GM19452 (cell line): ENCODE data around the gene HPGD.
"Not testable (repeated sequence)": the region's sequence is repeated elsewhere in the genome, so short reads cannot be mapped to it uniquely, and the experiment has no call there.

ENCODE experiments used
- ATAC-seq: cut with Tn5 transposase; IDR thresholded peaks from one replicate; pipeline ENCODE4 v1.9.1; 2021; ENCODE audit not compliant: unreplicated experiment

HPGD gene

DNA sequence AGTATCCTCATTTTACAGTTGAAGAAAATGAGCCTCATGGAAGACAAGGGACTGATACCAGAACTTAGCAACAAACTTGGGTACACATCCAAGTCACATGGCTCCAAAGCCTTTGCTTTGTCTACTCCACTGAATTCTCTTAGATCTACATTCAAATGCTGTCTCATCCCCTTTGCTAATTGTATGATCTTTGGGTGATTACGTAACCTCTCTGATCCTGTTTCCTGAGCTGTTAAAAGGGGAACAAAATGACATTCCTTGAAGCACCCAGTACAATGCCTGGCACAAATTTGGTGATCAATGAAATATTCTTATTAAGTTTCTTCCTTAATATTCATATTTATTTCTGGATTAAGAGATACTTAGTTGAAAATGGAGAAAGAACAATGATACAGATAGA is 5.9 kb upstream of the HPGD start:
- no peak for ATAC-seq

DNA sequence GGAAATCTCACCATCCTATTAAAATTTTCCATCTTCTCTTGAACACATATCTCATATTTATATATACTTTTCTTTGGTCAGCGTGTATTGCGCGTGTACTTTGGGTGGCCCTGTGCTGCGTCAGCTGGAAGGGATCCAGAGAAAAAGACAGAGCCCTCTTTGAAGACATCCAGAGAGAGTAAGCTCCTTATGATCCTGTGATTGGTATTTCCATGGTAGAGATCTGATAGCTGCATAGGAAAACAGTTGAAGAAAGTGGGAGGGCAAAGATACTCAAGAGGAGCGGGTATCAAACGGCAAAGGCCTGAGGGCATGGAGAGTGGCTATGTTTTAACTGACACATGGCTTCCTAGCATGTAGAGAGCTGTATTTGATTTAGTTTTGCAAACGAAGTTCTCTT is 4.4 kb upstream of the HPGD start:
- ATAC-seq, result no peak

DNA sequence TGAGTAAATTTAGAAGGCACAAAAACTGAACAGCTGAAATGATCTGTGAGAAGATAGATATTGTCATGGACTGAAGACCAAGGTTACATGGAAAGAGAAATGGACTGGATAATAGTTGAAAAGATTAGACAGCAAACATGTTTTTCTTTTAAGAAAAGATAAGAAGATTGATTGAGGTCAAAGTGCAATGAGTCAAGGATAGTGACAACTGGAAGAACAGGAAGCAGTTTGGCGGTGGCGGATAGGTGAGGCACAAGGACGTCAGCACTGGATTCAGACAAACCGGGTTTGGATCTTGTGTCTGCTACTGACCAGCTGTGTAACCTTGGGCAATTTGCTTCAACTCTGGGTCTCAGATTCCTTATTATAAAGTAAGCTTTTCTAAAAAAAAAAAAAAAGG is 2.0 kb upstream of the HPGD start:
- no peak for ATAC-seq

DNA sequence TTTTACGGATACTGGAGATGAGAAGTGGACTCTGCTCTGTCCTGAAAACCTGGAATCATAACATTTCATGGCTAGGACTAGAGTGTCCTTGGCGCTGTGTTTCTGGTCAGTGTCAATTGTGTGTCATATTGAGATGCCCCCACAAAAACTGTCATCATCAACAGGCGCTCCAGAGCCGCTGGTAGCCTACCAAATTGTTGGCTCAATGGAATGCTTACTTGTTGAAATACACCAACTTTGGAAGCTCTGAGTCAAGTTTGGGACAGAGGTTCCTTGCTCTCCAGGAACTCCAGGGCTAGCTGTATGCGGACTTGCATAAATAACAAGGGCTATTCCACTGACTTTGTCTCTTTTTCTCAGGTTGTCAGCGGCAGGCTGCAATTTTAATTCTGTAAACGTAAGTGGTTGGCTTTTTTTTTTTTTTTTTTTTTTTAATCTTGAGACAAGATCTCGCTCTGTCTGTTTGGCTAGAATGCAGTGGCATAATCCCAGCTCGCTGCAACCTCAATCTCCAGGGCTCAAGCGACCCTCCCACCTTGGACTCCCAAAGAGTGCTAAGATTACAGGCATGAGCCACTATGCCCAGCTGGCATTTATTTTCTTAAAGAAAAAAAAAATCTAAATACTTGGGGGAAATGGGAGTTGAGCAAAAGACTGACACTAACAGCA is 871 bp upstream of the HPGD start:
- ATAC-seq, result no peak

DNA sequence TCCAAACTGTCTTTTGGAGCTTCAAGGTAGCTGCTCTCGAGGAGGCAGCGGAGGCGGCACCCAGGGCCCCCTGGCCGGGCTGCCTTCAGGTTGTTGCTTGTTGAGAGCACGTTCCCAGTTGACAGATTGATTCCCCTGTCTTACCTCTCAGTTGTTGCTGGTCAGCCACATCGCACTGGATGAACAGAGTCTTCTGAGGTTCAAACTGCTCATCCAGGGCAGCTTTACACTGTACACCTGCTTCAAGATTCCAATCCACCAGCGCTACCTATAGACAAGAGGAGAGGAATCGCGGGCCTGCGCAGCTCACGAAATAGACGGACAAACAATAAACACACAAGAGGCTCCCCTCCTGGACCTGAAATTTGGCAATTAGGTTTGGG is 497 bp downstream of the HPGD start:
- ATAC-seq, result peak; percentile 15

DNA sequence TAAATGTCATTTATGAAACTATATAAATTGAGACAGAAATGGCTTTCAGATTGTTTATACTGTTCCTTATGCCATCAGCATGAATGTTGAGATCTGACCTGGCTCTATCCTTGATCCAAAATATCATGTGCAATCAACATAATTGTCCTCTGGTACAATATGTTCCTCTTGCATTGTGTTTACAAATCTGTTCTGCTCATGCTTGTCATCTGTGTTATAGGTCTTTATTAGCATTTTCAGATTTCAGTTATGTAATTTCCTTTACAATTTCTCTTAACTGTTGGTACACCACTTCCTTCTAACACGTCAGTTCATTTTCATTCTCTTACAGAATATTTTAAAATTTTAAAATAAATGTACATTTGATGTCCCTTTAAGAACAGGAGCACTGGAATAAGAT is 1.6 kb downstream of the HPGD start:
- no peak for ATAC-seq

DNA sequence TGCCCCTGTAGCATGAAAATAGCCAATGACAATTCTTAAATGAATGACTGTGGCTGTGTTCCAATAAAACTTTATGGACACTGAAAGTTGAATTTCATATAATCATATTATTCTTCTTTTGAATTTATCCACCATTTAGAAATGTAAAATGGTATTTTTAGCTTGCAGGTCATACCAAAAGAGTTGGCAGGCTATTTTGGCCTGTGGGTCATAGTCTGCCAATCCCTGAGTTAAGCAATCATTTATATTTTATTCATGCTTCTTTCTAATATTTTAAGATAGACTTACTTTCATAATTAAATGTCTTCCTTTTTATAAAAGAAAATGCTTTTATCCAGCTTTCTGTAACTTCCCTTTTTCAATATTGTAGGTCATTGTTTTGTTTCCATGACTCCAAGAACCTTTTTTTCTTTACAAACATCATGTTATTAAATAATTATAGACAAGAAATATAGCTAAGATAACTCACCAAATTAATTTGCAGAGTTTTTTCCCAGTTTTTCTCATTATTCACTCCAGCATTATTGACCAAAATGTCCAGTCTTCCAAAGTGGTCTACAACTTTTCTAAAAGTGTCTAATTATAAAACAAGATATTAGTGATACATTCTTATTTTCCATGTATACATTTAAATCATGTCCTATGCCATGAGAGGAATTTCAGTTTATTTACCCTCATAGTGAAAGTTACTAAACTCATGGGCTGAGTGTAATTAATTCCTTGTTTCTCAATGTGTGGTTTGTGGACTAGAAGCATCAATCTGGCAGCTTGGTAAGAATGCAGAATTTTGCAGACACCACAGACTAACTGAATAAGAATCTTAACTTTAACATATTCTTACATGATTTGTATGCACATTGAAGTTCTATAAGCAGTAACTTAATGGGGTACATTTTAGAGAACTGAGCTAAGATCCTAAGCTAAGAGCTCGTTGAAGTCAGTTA is 4.5 kb downstream of the HPGD start:
- no peak for ATAC-seq

DNA sequence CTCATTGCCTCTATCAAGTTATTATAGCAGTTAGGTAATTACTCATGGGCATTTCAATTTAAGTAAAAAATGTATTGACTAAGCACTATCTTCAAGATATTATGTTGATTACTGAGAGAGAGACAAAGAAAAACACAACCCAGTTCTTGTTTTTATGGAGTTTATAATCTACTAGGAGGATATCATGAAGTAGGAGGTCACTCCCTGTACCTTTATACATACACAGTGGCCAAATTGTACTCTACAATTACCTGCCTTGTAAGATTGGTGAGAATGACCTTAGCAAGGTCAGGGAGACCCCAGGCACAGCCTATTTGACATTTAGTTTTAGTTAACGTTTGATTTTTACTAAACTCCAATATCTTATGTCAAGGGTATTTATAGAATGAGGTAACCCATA is 5.5 kb downstream of the HPGD start:
- no peak for ATAC-seq

DNA sequence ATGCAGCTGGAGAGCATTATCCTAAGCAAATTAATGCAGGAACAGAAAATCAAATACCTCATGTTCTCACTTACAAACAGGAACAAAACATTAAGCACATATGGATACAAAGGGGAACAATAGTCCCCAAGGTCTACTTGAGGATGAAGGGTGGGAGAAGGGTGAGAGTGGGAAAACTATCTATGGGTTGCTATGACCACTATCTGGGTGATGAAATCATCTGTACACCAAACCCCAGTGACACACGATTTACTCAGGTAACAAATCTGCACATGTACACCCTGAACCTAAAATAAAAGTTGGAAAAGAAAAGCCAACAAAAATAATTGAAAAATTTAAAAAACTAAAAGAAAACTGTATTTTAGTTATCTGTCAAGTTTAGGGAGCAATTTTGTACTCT is 5.9 kb downstream of the HPGD start:
- ATAC-seq, result no peak

- no peak for ATAC-seq
Observed at GRCh38 chr4:174512745-174513144, 9.5 kb downstream of the HPGD start.

GRCh38 chr4:174505892-174506291 is 16.4 kb downstream of the HPGD start:
- ATAC-seq, result no peak

GRCh38 chr4:174505007-174505406 is 17.3 kb downstream of the HPGD start:
- no peak for ATAC-seq

- no peak for ATAC-seq
Observed at GRCh38 chr4:174503079-174503715, 19.1 kb downstream of the HPGD start.

DNA sequence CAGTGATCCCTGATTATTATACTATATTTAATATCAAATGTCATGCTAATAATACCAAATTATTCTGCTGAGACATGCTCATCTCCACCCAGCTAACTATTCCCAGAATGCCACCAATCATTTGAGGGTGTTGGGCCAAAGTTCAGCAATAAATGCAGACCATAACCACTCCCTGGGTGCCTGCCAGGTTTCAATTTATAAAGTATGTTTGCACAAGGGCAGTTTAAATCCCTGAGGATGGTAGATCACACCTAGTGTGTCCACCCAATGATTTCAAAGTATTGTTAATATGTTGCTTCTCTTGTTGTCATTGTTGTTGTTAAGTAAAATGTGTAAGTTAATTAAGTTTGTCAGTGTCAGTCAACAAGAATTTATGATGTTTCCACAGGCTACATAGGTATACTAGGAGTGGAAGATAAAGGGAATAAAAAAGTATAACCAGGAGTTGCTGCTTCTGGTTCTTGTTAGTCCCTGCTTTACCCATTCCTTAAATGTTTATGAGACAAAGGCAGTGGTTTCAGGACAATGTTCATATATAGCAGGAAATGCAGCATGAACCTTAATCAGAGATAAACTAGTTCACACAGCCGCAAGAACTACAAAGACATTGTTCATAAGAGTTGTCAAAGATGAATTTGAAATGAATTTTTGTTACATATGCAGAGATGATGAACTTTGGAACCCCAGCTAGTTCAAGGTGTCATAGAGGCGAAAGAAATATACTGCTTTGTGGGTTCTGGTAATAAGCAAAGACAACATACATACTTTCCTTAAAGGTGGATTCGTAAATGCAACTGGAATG is 25.5 kb downstream of the HPGD start:
- ATAC-seq, result no peak

DNA sequence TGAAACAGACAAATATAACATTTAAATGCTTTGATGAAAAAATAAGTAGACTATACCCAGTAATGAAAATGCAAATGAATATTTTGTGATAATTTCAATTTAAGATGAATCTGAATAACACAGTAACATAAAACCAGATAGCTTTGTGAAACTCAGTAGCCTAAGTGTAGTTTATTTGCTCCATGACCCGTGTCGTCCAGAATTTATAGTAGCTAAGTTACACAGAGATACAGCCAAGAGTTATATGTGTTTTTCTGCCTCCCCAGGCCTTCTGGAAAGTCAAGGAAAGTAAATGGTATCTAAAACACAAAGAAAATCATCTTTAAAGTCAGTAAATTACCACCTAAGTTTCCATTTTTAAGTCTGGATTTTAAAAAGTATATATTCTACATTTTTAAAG is 26.7 kb downstream of the HPGD start:
- no peak for ATAC-seq

GRCh38 chr4:174494726-174495125 is 27.6 kb downstream of the HPGD start:
- no peak for ATAC-seq

DNA sequence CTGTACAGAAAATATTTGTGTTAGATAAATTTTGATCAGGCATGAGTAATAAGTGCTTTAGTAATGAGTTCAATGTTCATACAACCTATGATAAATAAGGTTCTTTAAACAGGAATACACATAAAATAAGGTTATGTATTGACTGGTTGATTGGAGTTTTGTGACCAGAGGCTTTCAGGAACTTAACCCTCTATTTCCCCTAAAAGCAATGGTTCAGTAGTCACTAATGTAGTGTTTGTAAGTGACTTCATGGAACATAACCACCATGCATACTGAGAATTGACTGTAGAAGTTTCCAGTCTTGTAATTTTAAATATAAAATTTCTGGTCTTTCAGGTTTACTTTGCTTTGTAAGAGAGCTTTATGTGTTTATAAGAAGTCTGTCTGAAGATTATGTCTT is 28.1 kb downstream of the HPGD start:
- ATAC-seq, result no peak

GRCh38 chr4:174490451-174490961 is 31.8 kb downstream of the HPGD start:
- ATAC-seq, result no peak

- not testable (repeated sequence) for ATAC-seq
Observed at GRCh38 chr4:174488368-174488767, 33.9 kb downstream of the HPGD start.

DNA sequence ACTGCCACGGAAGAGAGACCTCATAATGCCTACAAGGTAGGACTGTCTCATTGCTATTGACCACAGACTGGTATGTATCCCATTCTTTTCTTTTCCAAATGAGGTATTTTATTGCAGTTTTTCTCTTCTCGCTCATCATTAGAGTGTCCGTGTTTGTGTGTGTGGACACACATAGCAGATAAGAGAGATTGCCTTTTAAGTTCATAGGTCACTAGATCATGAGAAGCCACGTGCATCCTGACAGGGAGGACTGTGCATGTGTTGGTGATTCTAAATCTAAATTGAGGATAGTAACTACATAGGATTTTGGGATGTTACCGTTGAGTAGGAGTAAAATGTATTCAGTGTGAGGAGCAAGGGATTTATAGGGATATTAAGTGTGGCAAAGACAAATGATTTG is 37.3 kb downstream of the HPGD start:
- ATAC-seq, result no peak

GRCh38 chr4:174483792-174484191 is 38.5 kb downstream of the HPGD start:
- ATAC-seq, result no peak
